Natural killer cell (primary cell): ENCODE data around the gene DLG1. TPM values are rescaled to one million over a fixed set of nuclear protein-coding genes. Genes with fewer than 3 reads are reported as not detected.
A peak's percentile ranks its signal among the peaks of the same experiment; 100 is the strongest.

Source experiments
- ATAC-seq, 3 donors: fragments of 150-1000 bp in 2 of 3; fragments of 200-7000 bp in 1 of 3; cut with Tn5 transposase; 1 replicate in 1 of 3; 2 replicates in 2 of 3; pipeline ENCODE4 v1.10.0; 2021; ENCODE audit warnings: mild to moderate bottlenecking in 2 of 3, moderate library complexity in 2 of 3
- DNase-seq, 2 donors: peaks; one replicate each; pipeline versions ENCODE4 v3.0.0 to v3.0.0-alpha.2; 2013 to 2021; ENCODE audit warnings: mixed read lengths in 1 of 2
- H3K27ac ChIP-seq: one replicate; pipeline ENCODE4 v1.5.1; 2013; ENCODE audit warnings: mild to moderate bottlenecking, low read length
- H3K27me3 ChIP-seq: one replicate; pipeline ENCODE4 v1.6.1; 2013; ENCODE audit warnings: low read length; ENCODE audit not compliant: control insufficient read depth, insufficient read depth
- H3K36me3 ChIP-seq: one replicate; pipeline ENCODE4 v1.6.1; 2013; ENCODE audit warnings: low read length; ENCODE audit not compliant: control insufficient read depth, insufficient read depth
- H3K4me1 ChIP-seq: one replicate; pipeline ENCODE4 v1.6.1; 2013; ENCODE audit warnings: low read length; ENCODE audit not compliant: control insufficient read depth, insufficient read depth
- H3K4me3 ChIP-seq: one replicate; pipeline ENCODE4 v1.5.1; 2013; ENCODE audit warnings: low read length
- H3K9me3 ChIP-seq: one replicate; pipeline ENCODE4 v1.6.1; 2013; ENCODE audit warnings: low read length; ENCODE audit not compliant: control insufficient read depth, insufficient read depth
- H3K27ac Mint-ChIP-seq, 2 donors: one replicate each; pipeline ENCODE4 v1.8.0; 2022; ENCODE audit warnings: mild to moderate bottlenecking in 2 of 2, mixed read lengths in 2 of 2, moderate library complexity in 1 of 2
- H3K27me3 Mint-ChIP-seq, 2 donors: one replicate each; pipeline ENCODE4 v1.8.0; 2022; ENCODE audit warnings: low read depth in 2 of 2, mixed read lengths in 2 of 2
- H3K36me3 Mint-ChIP-seq: one replicate; pipeline ENCODE4 v1.8.0; 2022; ENCODE audit warnings: mixed read lengths
- H3K4me1 Mint-ChIP-seq, 2 donors: one replicate each; pipeline ENCODE4 v1.8.0; 2022; ENCODE audit warnings: mixed read lengths in 2 of 2
- H3K4me3 Mint-ChIP-seq: one replicate; pipeline ENCODE4 v1.8.0; 2022; ENCODE audit warnings: mild to moderate bottlenecking, moderate library complexity, mixed read lengths
- H3K9me3 Mint-ChIP-seq, 2 donors: one replicate each; pipeline ENCODE4 v1.8.0; 2022; ENCODE audit warnings: mixed read lengths in 2 of 2
- CTCF ChIP-seq: fragments of 200-600 bp; IDR thresholded peaks from one replicate; pipeline ENCODE4 v1.8.0; 2022; ENCODE audit warnings: antibody characterized with exemption
- WGBS: methylation state at CpG from one replicate; pipeline ENCODE4 v1.1.7; 2013; ENCODE audit warnings: missing lambda C conversion rate; ENCODE audit not compliant: insufficient coverage; 5-methylcytosine and 5-hydroxymethylcytosine counted together
- intact Hi-C: fragments of 100-400 bp; cut with micrococcal nuclease; formaldehyde crosslinking; loops from one replicate; pipeline ENCODE4 v1.14.2; 2022
- total RNA-seq, 4 donors: library from RNA; stranded (reverse); fragments of 120-200 nt in 1 of 4; gene quantifications; one replicate each; pipeline versions ENCODE4 v1.2.3 to v1.2.4, GENCODE V29; 2013 to 2022

The DLG1 gene
- total RNA-seq, 3 donors from 2014 or later (not counting 1 experiment from before 2014, with no cell fraction given) = 82.0 to 91.8 (median 89.0) TPM

GRCh38 chr3:197083486-197083885, 214.9 kb downstream of the DLG1 start:
- 93% methylated on average over 3 of the region's 4 CpGs for WGBS
- no peak overlapping the region for H3K4me3 ChIP-seq

GRCh38 chr3:197082871-197083270, 215.5 kb downstream of the DLG1 start:
- intact Hi-C loops = no loop called here
- H3K27ac Mint-ChIP-seq = no peak overlapping the region
- no peaks in the 10 kb centered on the region for H3K36me3 Mint-ChIP-seq
- H3K27me3 Mint-ChIP-seq = no peaks in the 10 kb centered on the region
- no peak overlapping the region for H3K4me3 ChIP-seq
- ATAC-seq = no peak
- no peaks in the 10 kb centered on the region for H3K9me3 ChIP-seq
- DNase-seq = no peak
- no peak overlapping the region for H3K27ac ChIP-seq
- WGBS = 91% methylated on average over 1 of the region's 2 CpGs
- no peaks in the 10 kb centered on the region for H3K4me1 ChIP-seq
- no peak overlapping the region for H3K4me3 Mint-ChIP-seq
- no peaks in the 10 kb centered on the region for H3K9me3 Mint-ChIP-seq
- H3K27me3 ChIP-seq = no peaks in the 10 kb centered on the region
- H3K36me3 ChIP-seq = peaks cover 3% of the 10 kb centered on the region
- peaks cover 6 to 12% of the 10 kb centered on the region in 2 donors for H3K4me1 Mint-ChIP-seq
- no peak for TF ChIP-seq CTCF

More at GRCh38 chr3:197083486-197083885, 214.9 kb downstream of the DLG1 start:
- Histone ChIP-seq H3K4me1 (no peaks in the 10 kb centered on the region), H3K27ac (no peak overlapping the region), H3K9me3 (no peaks in the 10 kb centered on the region), H3K27me3 (no peaks in the 10 kb centered on the region), H3K36me3 (peaks cover 3% of the 10 kb centered on the region)
- Mint-ChIP-seq H3K36me3 (no peaks in the 10 kb centered on the region), H3K27ac (no peak overlapping the region), H3K4me3 (no peak overlapping the region), H3K4me1 (peaks cover 6 to 12% of the 10 kb centered on the region in 2 donors), H3K27me3 (no peaks in the 10 kb centered on the region), H3K9me3 (no peaks in the 10 kb centered on the region)
- intact Hi-C loops = no loop called here
- peak; percentile 48 to 86 (median 78) for ATAC-seq
- no peak for TF ChIP-seq CTCF
- no peak for DNase-seq

GRCh38 chr3:197080344-197080743, 218.1 kb downstream of the DLG1 start:
- no peaks in the 10 kb centered on the region for H3K36me3 Mint-ChIP-seq
- intact Hi-C loops = no loop called here
- Histone ChIP-seq H3K4me1 (no peaks in the 10 kb centered on the region), H3K4me3 (no peak overlapping the region), H3K9me3 (no peaks in the 10 kb centered on the region), H3K36me3 (peaks cover 14% of the 10 kb centered on the region), H3K27me3 (no peaks in the 10 kb centered on the region), H3K27ac (no peak overlapping the region)
- no peak overlapping the region for H3K27ac Mint-ChIP-seq
- no peak for ATAC-seq
- H3K4me3 Mint-ChIP-seq = no peak overlapping the region
- TF ChIP-seq CTCF = no peak
- no peak for DNase-seq
- H3K9me3 Mint-ChIP-seq = no peaks in the 10 kb centered on the region
- WGBS = 96% methylated on average over 10 of the region's 10 CpGs
- peaks cover 6% of the 10 kb centered on the region in 2 donors for H3K4me1 Mint-ChIP-seq
- H3K27me3 Mint-ChIP-seq = no peaks in the 10 kb centered on the region

GRCh38 chr3:197076415-197076814, 222.0 kb downstream of the DLG1 start:
- TF ChIP-seq CTCF = no peak
- H3K36me3 ChIP-seq = peaks cover 25% of the 10 kb centered on the region

More at GRCh38 chr3:197076415-197076814, 222.0 kb downstream of the DLG1 start:
- no peaks in the 10 kb centered on the region for H3K9me3 Mint-ChIP-seq
- no peaks in the 10 kb centered on the region for H3K27me3 Mint-ChIP-seq
- intact Hi-C loops = no loop called here
- ATAC-seq = no peak
- peaks cover 4% of the 10 kb centered on the region for H3K36me3 Mint-ChIP-seq
- Histone ChIP-seq H3K27ac (no peak overlapping the region), H3K27me3 (no peaks in the 10 kb centered on the region), H3K4me1 (no peaks in the 10 kb centered on the region), H3K9me3 (no peaks in the 10 kb centered on the region), H3K4me3 (no peak overlapping the region)
- 95% methylated on average over 4 of the region's 4 CpGs for WGBS
- H3K4me1 Mint-ChIP-seq = no peaks in the 10 kb centered on the region
- no peak for DNase-seq
- H3K27ac Mint-ChIP-seq = no peak overlapping the region
- no peak overlapping the region for H3K4me3 Mint-ChIP-seq
